WERI-Rb-1 (cell line): ENCODE data around the gene FLT4.

Source experiments
- DNase-seq: peaks from one replicate; pipeline ENCODE4 v3.0.0-alpha.2; 2020
- H3K27ac ChIP-seq: fragments of 250-450 bp; sonication (Bioruptor Pico); 2 replicates; pipeline ENCODE4 v1.5.1; 2020; ENCODE audit warnings: mild to moderate bottlenecking, moderate library complexity
- H3K27me3 ChIP-seq: fragments of 250-450 bp; sonication (Bioruptor Pico); 2 replicates; pipeline ENCODE4 v1.5.1; 2021; ENCODE audit warnings: mild to moderate bottlenecking, low read depth, moderate library complexity; ENCODE audit not compliant: insufficient read depth, severe bottlenecking
- H3K36me3 ChIP-seq: fragments of 250-450 bp; sonication (Bioruptor Pico); 2 replicates; pipeline ENCODE4 v1.5.1; 2020; ENCODE audit warnings: mild to moderate bottlenecking, moderate library complexity
- H3K4me3 ChIP-seq: 2 replicates; pipeline ENCODE4 v1.5.1; 2011; ENCODE audit warnings: low read depth, mild to moderate bottlenecking, control low read depth, low read length
- H3K9me3 ChIP-seq: fragments of 250-450 bp; sonication (Bioruptor Pico); 2 replicates; pipeline ENCODE4 v1.5.1; 2021; ENCODE audit warnings: mild to moderate bottlenecking, moderate library complexity; ENCODE audit not compliant: severe bottlenecking
- CTCF ChIP-seq: IDR thresholded peaks from 2 replicates; pipeline ENCODE4 v1.5.1; 2011; ENCODE audit warnings: low read depth, mild to moderate bottlenecking, control low read depth, inconsistent platforms, low read length

The FLT4 gene

GRCh38 chr5:180644825-180645273 is 4.6 kb downstream of the FLT4 start:
- no peak for DNase-seq
- Histone ChIP-seq H3K36me3 (no peaks in the 10 kb centered on the region), H3K27me3 (no peaks in the 10 kb centered on the region), H3K4me3 (no peak overlapping the region), H3K27ac (no peak overlapping the region), H3K9me3 (no peaks in the 10 kb centered on the region)
- TF ChIP-seq CTCF: no peak

DNA sequence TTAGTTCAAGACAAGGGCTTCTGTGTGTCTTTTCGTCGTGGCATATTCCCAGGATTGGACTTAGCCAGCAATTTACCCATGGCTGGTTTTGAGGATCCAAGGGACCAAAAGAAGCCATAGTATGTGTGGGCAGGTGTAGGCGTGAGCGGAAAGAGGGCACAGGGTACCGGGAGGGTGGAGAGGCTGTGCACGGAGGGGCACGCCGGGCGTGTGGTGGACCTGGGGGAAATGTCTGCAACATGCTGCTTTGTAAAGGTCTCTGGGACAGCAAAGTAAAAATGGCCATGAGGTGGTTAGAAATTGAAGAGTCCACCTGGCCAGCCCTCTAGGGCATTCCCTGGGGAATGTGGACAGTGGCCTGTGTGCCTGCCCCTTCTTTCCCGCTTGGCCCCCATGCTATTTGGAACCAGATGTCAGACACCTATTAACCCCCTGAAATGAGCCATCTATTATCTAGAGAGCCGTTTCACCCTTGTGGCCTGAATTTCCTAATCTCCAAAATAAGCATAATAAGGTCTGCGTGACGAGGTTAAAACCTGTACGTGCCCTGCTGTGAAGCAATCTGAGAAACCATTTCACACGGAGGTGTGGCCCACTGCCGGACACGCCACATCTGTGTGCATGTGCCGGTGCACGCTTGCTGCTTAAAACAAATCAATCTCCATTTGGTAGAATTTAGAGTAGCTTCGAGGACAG is 5.1 kb downstream of the FLT4 start:
- no peak for DNase-seq
- H3K27me3 ChIP-seq: no peaks in the 10 kb centered on the region
- H3K4me3 ChIP-seq: no peak overlapping the region
- no peaks in the 10 kb centered on the region for H3K36me3 ChIP-seq
- H3K9me3 ChIP-seq: no peaks in the 10 kb centered on the region
- no peak overlapping the region for H3K27ac ChIP-seq
- TF ChIP-seq CTCF: no peak

DNA sequence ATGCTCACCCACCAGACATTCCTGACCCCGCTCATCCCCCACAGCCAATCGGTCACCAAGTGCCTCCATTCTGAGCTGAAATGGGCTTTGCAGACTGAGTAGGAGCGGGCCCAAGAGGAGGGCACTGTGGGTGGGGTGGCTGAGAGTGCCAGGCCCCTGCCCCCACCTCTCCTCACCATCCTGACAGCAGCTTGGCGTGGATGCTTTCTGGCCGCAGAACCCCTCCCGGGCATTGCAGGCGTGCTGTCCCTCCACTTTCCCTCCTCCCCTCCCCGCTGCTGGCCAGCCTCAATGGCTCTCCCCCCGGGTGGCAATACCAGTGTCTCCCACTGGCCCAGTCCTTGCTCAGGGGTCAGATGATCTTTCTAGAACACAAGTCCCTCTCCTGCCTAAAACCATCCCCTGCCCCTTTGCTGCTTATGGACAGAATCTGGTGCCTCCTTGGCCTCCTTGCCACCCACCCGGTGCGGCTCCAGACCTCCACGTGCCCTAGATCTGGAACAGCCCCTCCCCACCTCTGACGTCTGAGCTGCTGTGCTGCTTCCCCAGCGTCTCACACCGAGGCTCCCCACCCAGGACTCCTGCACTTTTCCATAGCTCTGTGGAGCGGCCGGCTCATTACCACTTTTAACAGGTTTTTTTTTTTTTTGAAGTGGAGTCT is 6.1 kb downstream of the FLT4 start:
- Histone ChIP-seq H3K27ac (no peak overlapping the region), H3K4me3 (no peak overlapping the region), H3K9me3 (no peaks in the 10 kb centered on the region), H3K27me3 (no peaks in the 10 kb centered on the region), H3K36me3 (no peaks in the 10 kb centered on the region)
- no peak for DNase-seq
- TF ChIP-seq CTCF: no peak

DNA sequence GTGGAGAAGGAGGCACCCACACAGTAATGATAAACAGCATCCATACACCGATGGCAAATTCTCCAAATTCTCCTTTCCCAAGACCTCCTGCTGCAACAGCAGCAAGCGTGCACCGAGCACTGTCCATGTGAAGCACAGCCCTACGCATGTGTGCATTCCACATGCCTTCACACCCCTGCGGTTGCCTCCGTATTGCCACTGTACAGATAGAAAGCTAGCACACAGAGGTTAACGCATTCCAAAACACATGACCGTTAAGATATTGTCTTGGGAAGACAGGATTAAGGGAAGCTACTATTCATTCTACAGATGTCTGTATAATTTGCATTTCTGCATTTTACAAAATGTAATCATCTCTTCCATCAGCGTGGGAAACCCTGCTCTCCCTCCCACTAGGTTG is 6.6 kb downstream of the FLT4 start:
- Histone ChIP-seq H3K4me3 (no peak overlapping the region), H3K36me3 (no peaks in the 10 kb centered on the region), H3K27ac (no peak overlapping the region), H3K27me3 (no peaks in the 10 kb centered on the region), H3K9me3 (no peaks in the 10 kb centered on the region)
- TF ChIP-seq CTCF: no peak
- DNase-seq: no peak

GRCh38 chr5:180642181-180642775 is 7.1 kb downstream of the FLT4 start:
- Histone ChIP-seq H3K27me3 (no peaks in the 10 kb centered on the region), H3K4me3 (no peak overlapping the region)

More at GRCh38 chr5:180642181-180642775, 7.1 kb downstream of the FLT4 start:
- H3K9me3 ChIP-seq: no peaks in the 10 kb centered on the region
- no peaks in the 10 kb centered on the region for H3K36me3 ChIP-seq
- DNase-seq: no peak
- no peak overlapping the region for H3K27ac ChIP-seq
- TF ChIP-seq CTCF: no peak
